SIG-M5 treated with dmso at 0.1 percent for 504 hours (cell line): ENCODE results near the gene FBXW5.

Source experiments
- DNase-seq: peaks from one replicate; lab custom pipeline; 2025; ENCODE audit not compliant: unreplicated experiment; lab: John Stamatoyannopoulos, UW

Gene FBXW5

DNA sequence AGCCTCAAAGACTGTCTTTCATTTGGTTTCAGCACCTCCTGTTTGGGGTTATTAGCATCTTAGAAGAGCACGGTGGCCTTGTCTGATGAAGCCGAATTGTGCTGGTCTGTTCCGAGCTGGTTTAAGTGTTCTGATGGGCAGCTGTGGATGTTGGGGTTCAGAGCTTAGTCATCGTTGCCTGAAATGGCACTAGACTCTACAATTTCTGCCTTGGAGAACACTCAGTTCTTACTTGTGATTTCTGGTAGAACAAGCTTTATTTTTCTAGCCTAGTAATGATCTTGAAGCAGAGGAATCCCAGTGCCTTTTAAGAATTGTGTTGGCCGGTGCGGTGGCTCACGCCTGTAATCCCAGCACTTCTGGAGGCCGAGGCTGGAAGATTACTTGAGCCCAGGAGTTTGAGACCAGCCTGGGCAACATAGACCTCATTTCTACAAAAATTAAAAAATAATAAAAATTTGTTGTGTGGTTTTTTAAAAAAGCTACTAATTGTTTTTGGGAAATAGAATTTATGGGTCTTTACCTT, 7.8 kb downstream of the FBXW5 start:
- DNase-seq, result no peak

DNA sequence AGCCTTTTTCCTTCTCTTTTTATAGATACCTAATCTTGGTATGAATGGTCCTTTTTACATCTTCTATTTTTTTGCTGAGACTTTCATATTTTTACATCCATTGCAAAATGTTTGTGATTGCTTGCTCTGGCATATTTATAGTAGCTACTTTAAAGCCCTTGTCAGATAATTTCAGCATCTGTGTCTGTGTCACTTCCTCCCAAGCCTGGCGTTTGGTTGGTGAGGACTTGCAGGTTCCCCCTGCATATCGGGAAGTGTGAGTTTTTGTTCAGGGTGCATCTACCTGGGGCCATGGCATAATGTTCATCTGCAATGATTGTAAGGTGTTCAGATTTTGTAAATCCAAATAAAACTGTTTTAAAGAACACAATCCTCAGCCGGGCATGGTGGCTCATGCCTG, 8.9 kb downstream of the FBXW5 start:
- DNase-seq, result peak; percentile 69

DNA sequence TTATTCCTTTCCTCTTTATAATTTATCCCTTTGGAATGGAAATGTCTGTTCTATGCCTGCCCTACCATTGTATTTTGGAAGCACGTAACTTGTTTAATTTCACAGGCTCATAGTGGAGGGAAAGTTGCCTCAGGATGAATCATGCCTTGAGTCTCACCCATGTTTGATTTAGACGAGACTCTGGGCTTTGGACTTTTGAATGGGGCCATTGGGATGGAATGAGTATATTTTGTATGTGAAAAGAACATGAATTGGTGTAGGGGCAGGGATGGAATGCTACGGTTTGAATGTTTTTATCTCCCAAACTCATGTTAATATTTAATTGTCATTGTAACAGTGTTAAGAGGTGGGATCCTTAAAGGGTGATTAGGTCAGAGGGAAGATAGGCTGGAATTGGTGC, 10.3 kb downstream of the FBXW5 start:
- no peak for DNase-seq

DNA sequence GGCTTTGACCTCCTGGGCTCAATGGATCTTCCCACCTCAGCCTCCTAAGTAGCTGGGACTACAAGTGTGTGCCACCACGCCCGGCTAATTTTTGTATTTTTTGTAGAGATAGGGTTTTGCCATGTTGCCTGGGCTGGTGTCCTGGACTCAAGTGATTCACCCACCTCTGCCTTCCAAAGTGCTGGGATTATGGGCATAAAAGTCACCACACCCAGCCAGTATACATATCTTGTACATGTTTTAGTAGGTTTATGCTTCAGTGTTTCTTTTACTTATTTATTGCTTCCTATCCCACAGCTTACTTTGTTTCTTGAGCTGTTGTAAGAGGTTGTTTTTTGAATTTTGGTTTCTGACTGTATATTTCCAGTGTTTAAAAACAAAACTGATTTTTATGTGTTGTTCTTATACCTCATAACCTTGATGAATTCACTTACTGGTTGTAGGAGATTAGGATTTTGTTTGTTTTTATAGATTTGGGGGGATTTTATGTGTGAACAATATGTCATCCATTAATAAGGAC, 12.9 kb downstream of the FBXW5 start:
- DNase-seq, result no peak

DNA sequence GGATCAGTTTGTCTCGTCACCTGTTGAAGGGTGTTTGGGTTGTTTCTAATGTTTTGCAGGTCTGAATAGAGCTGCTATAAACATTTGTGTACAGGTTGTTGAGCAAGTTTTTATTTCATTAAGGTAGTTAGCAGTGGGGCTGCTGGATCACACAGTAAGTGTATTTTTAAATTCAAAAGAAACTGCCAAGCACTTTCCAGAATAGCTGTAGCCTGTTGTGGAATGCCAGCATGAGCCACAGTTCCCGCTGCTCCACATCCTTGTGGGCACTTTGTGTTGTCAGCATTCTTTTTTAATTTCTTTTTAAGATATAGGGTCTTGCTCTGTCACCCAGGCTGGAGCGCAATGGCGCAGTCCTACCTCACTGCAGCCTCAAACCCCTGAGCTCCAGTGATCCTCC, 14.5 kb downstream of the FBXW5 start:
- DNase-seq, result no peak

DNA sequence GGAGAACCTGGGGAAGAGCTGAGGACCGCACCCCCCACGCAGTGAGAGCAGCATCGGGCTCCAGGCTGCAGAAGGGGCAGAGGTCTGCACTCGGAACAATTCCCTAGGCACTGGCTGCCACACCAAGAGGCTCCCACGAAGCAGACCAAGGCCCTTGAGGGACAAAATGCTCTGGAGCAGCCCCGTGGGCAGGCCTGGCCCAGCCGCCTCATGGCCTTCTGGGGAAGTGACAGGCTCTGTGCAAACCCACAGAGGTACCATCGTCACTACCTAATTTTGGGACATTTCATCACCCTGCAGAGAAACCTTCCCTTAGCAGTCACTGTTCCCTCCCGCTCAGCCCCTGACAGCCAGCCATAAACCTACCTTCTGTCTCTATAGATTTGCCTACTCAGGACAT, 15.9 kb downstream of the FBXW5 start:
- peak; percentile 50 for DNase-seq

DNA sequence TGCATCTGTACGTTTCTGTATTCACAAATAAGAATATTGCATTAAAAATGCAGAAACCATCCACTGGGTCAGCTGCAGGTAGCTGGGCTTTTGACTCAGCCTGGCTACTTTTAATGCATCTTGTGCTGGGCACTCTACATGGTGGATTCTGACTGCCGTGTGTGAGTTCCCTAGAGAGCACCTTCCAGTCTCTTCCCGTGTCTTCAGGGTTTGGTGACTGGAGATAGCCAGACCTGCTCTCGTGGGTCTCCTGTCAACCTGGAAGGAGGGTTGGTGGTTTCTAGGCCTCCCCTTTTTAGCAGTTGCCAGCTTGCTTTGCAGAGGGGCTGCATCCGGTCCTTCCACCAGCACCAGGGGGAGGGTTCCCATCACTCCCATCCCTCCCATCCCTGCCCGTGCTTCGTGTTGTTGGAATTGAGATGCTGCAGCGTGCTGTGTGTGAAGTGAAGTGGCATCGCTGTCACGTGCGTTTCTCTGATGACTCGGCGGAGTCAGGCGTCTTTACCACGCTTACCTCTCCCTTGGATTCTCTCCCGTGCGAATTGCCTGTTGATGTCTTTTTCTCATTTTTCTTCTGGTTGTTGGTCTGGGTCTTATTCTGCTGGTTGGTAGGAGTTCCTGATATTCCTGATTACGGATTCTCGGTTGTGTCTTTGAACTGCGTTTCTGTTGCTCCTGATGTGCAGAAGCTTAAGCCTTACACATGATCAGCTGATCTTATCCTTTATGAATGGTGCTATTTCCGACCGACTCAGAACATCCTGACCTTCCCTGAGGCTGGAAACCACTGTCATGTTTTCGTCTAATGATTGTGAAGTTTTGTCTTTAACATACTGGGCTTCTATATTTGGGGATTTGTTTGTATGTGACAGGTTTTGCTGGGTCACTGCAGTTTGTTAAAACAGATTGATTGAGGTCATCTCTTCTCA, 16.9 kb downstream of the FBXW5 start:
- no peak for DNase-seq

DNA sequence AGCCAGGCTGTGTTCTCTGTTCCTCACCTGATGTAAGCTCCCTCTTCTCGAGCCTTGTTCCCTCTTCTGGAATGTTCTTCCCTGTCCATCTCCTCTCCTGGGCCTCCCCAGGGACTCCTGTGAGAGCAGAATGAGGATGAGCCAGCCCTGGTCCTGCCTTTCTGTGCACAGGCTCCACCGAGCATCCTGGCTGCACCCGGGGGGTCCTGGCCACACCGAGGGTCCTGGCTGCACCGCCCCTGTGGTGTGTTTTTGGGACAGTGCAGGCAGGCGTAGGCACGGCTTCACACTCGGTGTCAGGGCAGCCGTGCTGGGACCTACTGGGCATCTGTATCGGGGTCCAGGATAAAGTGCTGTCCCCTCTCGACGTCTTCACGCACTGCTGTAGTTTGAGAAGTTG, 17.8 kb downstream of the FBXW5 start:
- DNase-seq, result no peak

DNA sequence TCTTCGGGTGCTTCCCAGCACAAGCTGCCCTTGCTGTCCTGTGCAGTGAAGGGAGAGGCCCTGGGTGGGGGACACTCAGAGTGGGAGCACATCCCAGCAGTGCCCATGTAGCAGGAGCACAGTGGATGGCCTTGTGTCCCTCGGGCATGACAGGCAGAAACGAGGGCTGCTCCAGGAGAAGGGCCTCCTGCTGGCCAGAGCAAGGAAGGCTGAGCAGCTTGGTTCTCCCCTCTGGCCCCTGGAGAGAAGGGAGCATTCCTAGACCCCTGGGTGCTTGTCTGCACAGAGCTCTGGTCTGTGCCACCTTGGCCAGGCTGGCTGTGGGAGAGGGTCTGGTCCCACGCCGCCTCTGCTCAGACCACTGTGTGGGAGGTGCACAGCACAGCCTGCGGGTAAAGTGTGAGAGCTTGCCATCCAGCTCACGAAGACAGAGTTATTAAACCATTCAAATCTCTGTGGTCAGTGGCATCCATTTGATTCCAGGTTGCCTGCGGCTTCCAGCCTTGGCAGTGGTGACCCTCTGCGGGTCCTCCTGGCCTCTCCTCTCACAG, 18.3 kb downstream of the FBXW5 start:
- no peak for DNase-seq

DNA sequence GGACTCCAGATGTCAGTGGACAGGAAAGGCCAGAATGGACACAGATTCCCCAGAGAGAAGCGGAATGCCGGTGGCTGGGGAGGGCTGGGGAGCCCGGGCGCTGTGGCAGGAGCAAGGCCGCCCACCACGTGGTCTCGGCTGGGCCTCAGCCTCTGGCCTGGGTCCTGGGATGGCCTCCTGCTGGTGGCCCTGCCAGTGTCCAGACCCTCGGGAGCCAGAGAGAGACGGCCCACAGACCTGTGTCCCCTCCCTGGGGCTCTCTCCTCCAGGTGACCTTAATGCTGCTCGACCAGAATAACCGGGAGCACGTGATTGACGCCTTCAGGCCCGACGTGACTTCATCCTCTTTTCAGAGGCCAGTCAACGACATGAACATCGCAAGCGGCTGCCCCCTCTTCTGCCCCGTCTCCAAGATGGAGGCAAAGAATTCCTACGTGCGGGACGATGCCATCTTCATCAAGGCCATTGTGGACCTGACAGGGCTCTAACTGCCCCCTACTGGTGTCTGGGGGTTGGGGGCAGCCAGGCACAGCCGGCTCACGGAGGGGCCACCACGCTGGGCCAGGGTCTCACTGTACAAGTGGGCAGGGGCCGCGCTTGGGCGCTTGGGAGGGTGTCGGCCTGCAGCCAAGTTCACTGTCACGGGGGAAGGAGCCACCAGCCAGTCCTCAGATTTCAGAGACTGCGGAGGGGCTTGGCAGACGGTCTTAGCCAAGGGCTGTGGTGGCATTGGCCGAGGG, 19.0 kb downstream of the FBXW5 start:
- no peak for DNase-seq

DNA sequence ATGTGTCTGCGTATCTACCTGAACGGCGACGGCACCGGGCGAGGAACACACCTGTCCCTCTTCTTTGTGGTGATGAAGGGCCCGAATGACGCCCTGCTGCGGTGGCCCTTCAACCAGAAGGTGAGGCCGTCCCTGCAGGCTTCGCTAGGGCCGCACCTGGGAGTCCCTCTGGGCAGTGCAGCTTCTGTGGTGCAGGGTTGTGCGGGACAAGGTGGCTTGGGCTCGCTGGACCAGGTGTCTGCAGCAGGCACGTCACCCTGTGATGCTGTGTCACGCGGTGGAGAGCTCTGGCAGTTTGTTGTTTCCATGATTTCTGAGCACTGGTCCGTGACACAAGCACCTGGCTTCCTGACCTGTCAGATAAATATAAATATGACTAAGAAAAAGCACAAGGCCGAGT, 20.7 kb downstream of the FBXW5 start:
- no peak for DNase-seq

DNA sequence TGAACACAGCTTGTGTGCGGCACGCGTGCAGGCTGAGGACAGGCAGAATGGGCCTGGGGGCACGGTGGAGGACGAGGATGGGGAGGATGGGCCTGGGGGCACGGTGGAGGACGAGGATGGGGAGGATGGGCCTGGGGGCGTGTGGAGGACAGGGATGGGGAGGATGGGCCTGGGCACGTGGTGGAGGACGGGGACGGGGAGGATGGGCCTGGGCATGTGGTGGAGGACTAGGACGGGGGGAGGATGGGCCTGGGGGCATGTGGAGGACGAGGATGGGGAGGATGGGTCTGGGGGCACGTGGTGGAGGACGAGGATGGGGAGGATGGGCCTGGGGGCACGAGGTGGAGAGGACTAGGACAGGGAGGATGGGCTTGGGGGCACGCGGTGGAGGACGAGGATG, 22.0 kb downstream of the FBXW5 start:
- DNase-seq, result no peak

DNA sequence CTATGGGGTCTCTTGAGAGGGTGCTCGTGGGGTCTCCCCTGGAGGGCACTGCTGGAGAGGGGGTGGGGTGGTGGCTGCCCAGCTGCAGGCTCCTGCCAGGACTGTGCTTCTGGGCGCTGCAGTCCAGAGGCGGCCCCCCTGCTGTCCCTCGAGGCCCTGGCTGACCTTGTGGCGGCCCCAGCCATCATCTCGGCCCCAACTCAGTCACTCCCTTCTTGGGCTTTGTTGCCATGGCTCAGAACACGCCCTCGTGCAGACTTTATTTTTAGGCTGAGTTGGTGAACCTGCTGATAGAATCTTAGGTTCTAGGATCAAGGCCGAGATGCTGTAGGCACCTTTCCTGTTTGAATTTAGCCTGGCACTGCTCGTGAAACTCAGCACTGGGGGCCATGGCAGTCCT, 22.8 kb downstream of the FBXW5 start:
- DNase-seq, result no peak

DNA sequence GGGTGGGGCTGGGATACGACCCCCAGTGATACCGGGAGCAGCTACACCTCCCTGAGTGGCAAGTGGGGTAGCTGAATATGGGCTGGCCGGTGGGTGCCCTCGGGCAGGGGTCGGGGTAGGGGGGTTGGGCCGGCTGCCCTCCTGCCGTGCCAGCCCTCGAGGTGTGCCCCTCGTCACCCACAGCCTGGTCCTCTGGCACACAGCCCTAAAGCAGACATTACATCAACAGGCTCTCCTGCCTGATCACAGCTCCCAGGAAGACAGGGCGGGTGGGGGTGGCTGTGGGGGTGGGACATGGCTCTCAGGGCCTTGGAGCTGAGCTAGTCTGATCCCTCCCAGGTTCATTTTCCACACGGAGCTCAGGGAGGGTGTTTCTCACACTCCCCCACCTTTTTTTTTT, 23.2 kb downstream of the FBXW5 start:
- no peak for DNase-seq

DNA sequence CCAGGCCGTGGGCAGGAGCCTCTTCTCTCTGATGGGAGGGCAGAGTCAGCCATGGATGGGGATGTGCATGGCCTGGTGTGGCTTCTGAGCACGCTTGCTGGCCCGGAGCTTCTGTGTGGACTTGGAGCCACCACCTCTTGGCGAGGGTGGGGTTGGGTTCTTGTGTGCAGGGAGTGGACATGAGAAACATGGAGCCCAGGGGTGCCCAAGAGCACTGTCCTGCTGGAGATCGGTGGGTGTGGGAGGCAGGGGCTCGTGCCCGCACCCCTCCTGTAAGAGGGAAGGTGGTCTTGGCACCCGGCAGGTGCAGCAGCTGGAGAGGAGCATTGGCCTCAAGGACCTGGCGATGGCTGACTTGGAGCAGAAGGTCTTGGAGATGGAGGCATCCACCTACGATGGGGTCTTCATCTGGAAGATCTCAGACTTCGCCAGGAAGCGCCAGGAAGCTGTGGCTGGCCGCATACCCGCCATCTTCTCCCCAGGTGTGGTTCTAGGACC, 23.8 kb downstream of the FBXW5 start:
- DNase-seq, result no peak

DNA sequence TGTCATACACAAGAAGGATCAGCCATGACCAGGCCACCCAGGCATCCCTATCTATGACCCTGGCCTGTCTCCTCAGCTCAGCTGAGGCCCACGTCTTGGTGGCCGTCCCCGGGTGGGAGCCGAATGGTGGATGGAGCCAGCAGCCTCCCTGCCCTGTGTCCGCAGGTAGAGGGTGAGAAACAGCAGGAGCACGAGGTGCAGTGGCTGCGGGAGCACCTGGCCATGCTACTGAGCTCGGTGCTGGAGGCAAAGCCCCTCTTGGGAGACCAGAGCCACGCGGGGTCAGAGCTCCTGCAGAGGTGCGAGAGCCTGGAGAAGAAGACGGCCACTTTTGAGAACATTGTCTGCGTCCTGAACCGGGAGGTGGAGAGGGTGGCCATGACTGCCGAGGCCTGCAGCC, 24.5 kb downstream of the FBXW5 start:
- no peak for DNase-seq

DNA sequence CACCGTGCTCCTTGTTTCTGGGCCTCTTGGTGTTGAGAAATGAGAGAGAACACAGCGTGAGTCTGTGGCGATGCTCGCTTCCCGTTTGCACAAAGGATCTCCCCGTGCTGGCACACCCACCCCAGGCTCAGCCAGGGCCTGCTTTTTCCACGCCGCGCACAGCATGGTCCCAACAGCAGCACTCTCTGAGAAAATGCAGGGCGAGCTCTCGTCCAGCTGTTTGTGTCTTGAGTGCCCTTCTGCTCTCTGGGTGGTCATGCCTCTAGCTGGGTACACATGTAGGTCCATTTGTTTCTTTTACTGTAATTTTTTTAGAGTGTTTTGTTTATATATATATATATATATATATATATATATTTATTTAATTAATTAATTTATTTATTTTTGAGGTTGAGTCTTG, 26.6 kb downstream of the FBXW5 start:
- no peak for DNase-seq

DNA sequence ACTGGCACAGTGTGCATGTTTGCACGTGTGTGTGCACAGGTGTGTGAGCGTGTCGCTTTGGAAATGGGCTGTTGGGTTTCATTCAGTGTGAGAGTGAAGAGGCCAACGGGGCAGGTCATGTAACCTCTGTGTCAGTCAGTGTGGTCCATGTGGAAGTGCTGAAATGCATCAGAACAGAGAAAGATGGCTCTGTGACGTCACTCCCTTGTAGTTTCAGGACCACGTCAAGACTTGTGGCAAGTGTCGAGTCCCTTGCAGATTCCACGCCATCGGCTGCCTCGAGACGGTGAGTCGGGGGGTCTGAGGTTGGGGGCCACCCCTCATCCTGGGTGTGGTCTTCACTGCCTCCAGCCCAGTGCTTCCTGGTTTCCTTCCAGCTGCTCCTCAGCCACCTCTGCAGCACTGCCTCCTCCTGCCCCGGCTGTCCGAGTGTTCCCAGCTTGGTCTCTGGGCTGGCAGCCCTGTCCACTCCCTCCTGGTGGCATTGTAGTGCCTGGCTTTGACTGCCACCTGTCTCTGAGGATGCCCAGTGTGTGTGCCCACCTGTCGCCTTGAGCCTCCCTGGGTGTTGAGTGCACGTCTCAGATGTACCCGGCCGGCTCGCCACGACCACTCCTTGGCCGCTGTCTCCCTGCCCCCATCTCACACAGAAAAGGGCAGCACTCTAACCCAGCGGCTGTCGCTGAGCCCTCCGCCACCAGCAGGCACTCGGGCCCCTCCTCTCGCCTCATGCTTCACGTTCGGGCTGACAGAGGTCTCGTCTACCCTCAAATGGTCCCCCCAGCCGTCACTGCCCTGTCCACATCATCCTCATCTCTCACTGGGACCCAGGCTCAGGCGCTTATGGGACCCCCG, 28.0 kb downstream of the FBXW5 start:
- DNase-seq, result no peak

DNA sequence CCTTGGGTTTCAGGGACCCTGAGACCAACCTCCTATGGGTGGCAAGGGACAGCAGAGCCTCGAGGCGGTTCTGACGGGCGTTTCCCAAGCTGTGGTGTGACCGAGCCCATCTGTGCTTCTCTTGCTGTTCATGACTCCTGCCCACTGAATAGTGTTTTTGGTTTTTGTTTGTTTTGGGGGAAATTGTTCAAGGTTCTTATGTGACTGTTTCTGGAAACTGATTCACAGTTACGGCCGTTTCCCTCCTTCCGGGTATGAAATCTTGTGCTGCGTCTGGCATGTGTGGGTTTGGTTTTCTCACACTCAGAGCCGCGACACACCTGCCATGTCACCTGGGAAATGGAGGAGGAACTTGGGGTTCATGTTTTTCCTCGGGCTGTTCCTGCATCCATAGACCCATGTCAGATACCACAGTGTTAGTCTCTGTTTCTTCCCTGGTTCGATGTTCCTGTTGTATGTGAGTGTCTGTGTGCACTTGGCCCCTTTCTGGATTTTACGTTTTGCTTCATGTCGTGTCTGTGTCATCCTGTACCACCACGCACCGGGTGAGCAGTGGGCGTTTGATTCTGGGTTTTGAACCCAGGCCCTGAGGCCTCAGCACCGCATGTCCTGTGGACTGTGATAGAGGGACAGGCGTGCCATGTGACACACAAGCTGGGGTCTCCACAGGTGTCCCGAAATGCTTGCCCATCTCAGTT, 28.8 kb downstream of the FBXW5 start:
- DNase-seq, result no peak
